ENCODE measurements around the gene HBQ1.

DNA sequence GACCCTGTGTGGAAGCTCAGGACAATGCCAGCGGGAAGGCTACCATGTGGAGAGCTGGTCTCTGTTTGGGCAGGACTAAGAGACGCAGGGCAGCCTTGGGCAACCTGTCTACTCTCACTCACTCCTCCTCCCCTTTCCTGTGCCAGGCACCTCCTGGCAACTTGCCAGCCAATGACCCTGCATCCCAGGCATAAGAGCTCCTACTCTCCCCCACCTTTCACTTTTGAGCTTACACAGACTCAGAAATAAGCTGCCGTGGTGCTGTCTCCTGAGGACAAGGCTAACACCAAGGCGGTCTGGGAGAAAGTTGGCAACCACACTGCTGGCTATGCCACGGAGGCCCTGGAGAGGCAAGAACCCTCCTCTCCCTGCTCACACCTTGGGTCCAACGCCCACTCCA lies 11.8 kb upstream of the HBQ1 start:
- TF ChIP-seq POLR2A (IDR thresholded peaks at IDR 0.05; ENCODE audit: low read depth, low read length) = no peak
- TF ChIP-seq, protein P1, sequence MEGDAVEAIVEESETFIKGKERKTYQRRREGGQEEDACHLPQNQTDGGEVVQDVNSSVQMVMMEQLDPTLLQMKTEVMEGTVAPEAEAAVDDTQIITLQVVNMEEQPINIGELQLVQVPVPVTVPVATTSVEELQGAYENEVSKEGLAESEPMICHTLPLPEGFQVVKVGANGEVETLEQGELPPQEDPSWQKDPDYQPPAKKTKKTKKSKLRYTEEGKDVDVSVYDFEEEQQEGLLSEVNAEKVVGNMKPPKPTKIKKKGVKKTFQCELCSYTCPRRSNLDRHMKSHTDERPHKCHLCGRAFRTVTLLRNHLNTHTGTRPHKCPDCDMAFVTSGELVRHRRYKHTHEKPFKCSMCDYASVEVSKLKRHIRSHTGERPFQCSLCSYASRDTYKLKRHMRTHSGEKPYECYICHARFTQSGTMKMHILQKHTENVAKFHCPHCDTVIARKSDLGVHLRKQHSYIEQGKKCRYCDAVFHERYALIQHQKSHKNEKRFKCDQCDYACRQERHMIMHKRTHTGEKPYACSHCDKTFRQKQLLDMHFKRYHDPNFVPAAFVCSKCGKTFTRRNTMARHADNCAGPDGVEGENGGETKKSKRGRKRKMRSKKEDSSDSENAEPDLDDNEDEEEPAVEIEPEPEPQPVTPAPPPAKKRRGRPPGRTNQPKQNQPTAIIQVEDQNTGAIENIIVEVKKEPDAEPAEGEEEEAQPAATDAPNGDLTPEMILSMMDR (conservative IDR thresholded peaks at IDR 0.05; ENCODE audit: low read depth, low read length) = no peak
- no peak for TF ChIP-seq BHLHE40 (IDR thresholded peaks at IDR 0.05; ENCODE audit: low read depth, low read length)
- TF ChIP-seq RAD21 (IDR thresholded peaks at IDR 0.05; ENCODE audit: low read length) = no peak
- TF ChIP-seq RCOR1 (IDR thresholded peaks at IDR 0.05; ENCODE audit: insufficient replicate concordance, low read length) = no peak
- no peak for TF ChIP-seq MAFK (IDR thresholded peaks at IDR 0.05; ENCODE audit: low read depth, low read length)
- TF ChIP-seq, protein P2, sequence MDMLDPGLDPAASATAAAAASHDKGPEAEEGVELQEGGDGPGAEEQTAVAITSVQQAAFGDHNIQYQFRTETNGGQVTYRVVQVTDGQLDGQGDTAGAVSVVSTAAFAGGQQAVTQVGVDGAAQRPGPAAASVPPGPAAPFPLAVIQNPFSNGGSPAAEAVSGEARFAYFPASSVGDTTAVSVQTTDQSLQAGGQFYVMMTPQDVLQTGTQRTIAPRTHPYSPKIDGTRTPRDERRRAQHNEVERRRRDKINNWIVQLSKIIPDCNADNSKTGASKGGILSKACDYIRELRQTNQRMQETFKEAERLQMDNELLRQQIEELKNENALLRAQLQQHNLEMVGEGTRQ (IDR thresholded peaks at IDR 0.05; ENCODE audit: low read depth, low read length) = no peak

Data from IMR-90 (cell line).